NCI-H2227 (cell line): ENCODE measurements around the gene CNTNAP5.

Experiments used
- DNase-seq: peaks from one replicate; lab custom pipeline; 2025; ENCODE audit not compliant: unreplicated experiment; lab: John Stamatoyannopoulos, UW

Gene CNTNAP5

GRCh38 chr2:124664363-124664762 is 639.3 kb downstream of the CNTNAP5 start:
- no peak for DNase-seq

- no peak for DNase-seq
Measured at GRCh38 chr2:124666976-124667375, 641.9 kb downstream of the CNTNAP5 start.

- no peak for DNase-seq
Measured at GRCh38 chr2:124668161-124668560, 643.1 kb downstream of the CNTNAP5 start.

GRCh38 chr2:124670187-124670586 is 645.1 kb downstream of the CNTNAP5 start:
- DNase-seq: no peak

- no peak for DNase-seq
Measured at GRCh38 chr2:124678043-124678442, 653.0 kb downstream of the CNTNAP5 start.

GRCh38 chr2:124683536-124684428 is 658.7 kb downstream of the CNTNAP5 start:
- DNase-seq: no peak

- no peak for DNase-seq
Measured at GRCh38 chr2:124689348-124689747, 664.3 kb downstream of the CNTNAP5 start.

GRCh38 chr2:124692216-124692615 is 667.1 kb downstream of the CNTNAP5 start:
- DNase-seq: no peak

GRCh38 chr2:124692707-124693106 is 667.6 kb downstream of the CNTNAP5 start:
- no peak for DNase-seq

- DNase-seq: no peak
Measured at GRCh38 chr2:124693156-124693555, 668.1 kb downstream of the CNTNAP5 start.

GRCh38 chr2:124698979-124699565 is 674.0 kb downstream of the CNTNAP5 start:
- DNase-seq: no peak

GRCh38 chr2:124702777-124703176 is 677.7 kb downstream of the CNTNAP5 start:
- no peak for DNase-seq

GRCh38 chr2:124704071-124704925 is 679.2 kb downstream of the CNTNAP5 start:
- DNase-seq: no peak

- DNase-seq: no peak
Measured at GRCh38 chr2:124708661-124709060, 683.6 kb downstream of the CNTNAP5 start.

- DNase-seq: no peak
Measured at GRCh38 chr2:124713969-124714368, 688.9 kb downstream of the CNTNAP5 start.

GRCh38 chr2:124725187-124725586 is 700.1 kb downstream of the CNTNAP5 start:
- DNase-seq: no peak

GRCh38 chr2:124740636-124741035 is 715.5 kb downstream of the CNTNAP5 start:
- DNase-seq: no peak

GRCh38 chr2:124753842-124754241 is 728.8 kb downstream of the CNTNAP5 start:
- DNase-seq: no peak

GRCh38 chr2:124755386-124755785 is 730.3 kb downstream of the CNTNAP5 start:
- DNase-seq: no peak

- DNase-seq: no peak
Measured at GRCh38 chr2:124756048-124756447, 731.0 kb downstream of the CNTNAP5 start.

GRCh38 chr2:124762388-124762787 is 737.3 kb downstream of the CNTNAP5 start:
- DNase-seq: no peak

- no peak for DNase-seq
Measured at GRCh38 chr2:124763611-124764010, 738.5 kb downstream of the CNTNAP5 start.
